Peyer's patch (tissue), 4 donors: ENCODE results near the gene PLOD2. TPM values are rescaled to one million over a fixed set of nuclear protein-coding genes. Genes with fewer than 3 reads are reported as not detected.

Experiments
- DNase-seq, 3 donors: peaks; one replicate each; pipeline ENCODE4 v3.0.0-alpha.2; 2017 to 2019
- H3K27ac ChIP-seq, 4 donors: fragments of 200-600 bp; sonication (generic); one replicate each; pipeline ENCODE4 v1.5.1; 2016 to 2019
- H3K27me3 ChIP-seq, 2 donors: fragments of 200-600 bp; sonication (generic); one replicate each; pipeline ENCODE4 v1.5.1; 2019
- H3K36me3 ChIP-seq, 3 donors: fragments of 200-600 bp; sonication (generic); one replicate each; pipeline ENCODE4 v1.5.1; 2016 to 2019
- H3K4me1 ChIP-seq, 4 donors: fragments of 200-600 bp; sonication (generic); one replicate each; pipeline ENCODE4 v1.5.1; 2016 to 2019
- H3K4me3 ChIP-seq, 4 donors: fragments of 200-600 bp; sonication (generic); 1 replicate in 3 of 4; 2 replicates in 1 of 4; pipeline ENCODE4 v1.5.1; 2016 to 2019; ENCODE audit warnings: mild to moderate bottlenecking in 1 of 4
- H3K9me3 ChIP-seq, 4 donors: fragments of 200-600 bp; sonication (generic); one replicate each; pipeline ENCODE4 v1.5.1; 2016 to 2019; ENCODE audit warnings: mild to moderate bottlenecking in 1 of 4
- CTCF ChIP-seq, 6 experiments: fragments of 450-650 bp in 4 of 6; fragments of 200-600 bp in 2 of 6; sonication (generic) in 1 of 6; IDR thresholded peaks; one replicate each; pipeline ENCODE4 v1.5.1; 2017 to 2019; ENCODE audit warnings: antibody characterized with exemption in 6 of 6, mild to moderate bottlenecking in 3 of 6, moderate library complexity in 1 of 6
- POLR2A ChIP-seq, 2 donors: fragments of 450-650 bp; IDR thresholded peaks; one replicate each; pipeline ENCODE4 v1.5.1; 2017; ENCODE audit warnings: antibody characterized with exemption in 2 of 2, mild to moderate bottlenecking in 2 of 2, moderate library complexity in 2 of 2
- total RNA-seq, 4 donors: library from RNA; depleted of rRNA; stranded (reverse); fragments of >200 nt; gene quantifications; one replicate each; pipeline ENCODE4 v1.1.0, GENCODE V29; 2016

Gene PLOD2
- total RNA-seq, 4 donors from 2014 or later: 9.9 to 78.8 (median 56.0) TPM

DNA sequence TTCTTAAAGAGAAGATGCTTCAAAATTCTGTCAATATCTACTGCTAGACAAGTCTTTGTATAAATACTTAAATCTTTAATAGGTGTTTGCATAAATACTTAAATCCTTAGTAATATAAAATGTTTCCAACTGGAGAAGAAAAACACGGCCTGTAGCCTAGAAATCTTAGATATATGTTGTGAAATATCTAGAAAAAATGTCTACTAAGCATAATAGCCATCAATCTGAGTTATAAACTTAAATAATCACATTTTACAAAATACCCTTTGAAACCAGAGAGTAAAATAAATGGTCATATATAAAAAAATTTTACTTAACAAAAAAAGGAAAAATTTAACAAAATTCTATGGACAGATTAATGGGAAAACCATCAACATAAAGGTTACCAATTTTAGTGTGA is 73.9 kb downstream of the PLOD2 start:
- Histone ChIP-seq H3K9me3 (no peaks in the 10 kb centered on the region), H3K27ac (no peak overlapping the region), H3K4me3 (no peak overlapping the region), H3K27me3 (no peaks in the 10 kb centered on the region), H3K36me3 (peaks cover 0 to 3% (median 0%) of the 10 kb centered on the region in 3 donors), H3K4me1 (no peaks in the 10 kb centered on the region)
- DNase-seq: no peak
- no peak for TF ChIP-seq POLR2A (IDR thresholded peaks at IDR 0.05)

DNA sequence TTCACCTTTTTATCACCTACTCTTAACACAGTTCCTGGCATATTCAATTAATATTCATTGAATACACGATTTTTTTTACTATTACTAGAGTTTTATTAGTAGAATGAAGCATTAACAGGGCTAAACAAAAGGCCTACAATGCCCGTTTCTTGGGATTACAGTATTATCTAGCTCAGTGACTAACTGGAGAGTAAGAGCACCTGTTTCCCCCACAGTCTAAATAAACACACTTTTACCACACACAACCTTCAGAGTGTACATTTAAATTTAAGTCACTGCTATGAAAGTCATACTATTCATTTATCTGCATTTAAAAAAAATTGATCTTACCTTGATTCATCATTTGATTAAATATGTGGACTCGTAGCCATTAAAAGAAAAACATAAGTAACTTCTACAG is 74.8 kb downstream of the PLOD2 start:
- Histone ChIP-seq H3K4me3 (no peak overlapping the region), H3K36me3 (peaks cover 0 to 3% (median 0%) of the 10 kb centered on the region in 3 donors), H3K4me1 (no peaks in the 10 kb centered on the region), H3K9me3 (no peaks in the 10 kb centered on the region), H3K27ac (no peak overlapping the region), H3K27me3 (no peaks in the 10 kb centered on the region)
- DNase-seq: no peak
- TF ChIP-seq POLR2A (IDR thresholded peaks at IDR 0.05): no peak
- no peak for TF ChIP-seq CTCF (IDR thresholded peaks at IDR 0.05)

DNA sequence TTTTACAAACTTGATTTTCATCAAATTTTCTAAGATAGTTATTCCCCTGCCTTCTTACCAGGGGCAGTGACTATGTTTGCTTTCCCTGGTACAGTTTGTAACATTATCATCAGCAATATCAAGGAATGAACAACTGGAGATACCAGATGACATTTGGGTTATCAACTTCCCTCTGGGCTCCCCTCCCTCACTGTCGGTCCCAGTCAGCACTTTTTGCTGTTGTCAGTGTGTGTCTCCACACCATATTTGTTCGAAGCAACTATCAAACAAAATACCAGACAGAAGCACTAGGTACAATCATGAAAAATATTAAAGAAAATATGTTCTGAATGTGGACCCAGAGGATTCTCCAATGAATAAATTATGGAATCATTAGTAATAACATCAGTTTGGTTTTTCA is 75.3 kb downstream of the PLOD2 start:
- Histone ChIP-seq H3K27ac (no peak overlapping the region), H3K4me3 (no peak overlapping the region), H3K27me3 (no peaks in the 10 kb centered on the region), H3K9me3 (no peaks in the 10 kb centered on the region), H3K4me1 (no peaks in the 10 kb centered on the region), H3K36me3 (peaks cover 0 to 3% (median 0%) of the 10 kb centered on the region in 3 donors)
- TF ChIP-seq POLR2A (IDR thresholded peaks at IDR 0.05) (no peak), CTCF (IDR thresholded peaks at IDR 0.05) (no peak)
- no peak for DNase-seq

GRCh38 chr3:146080578-146080977 is 80.4 kb downstream of the PLOD2 start:
- TF ChIP-seq POLR2A (IDR thresholded peaks at IDR 0.05) (no peak), CTCF (IDR thresholded peaks at IDR 0.05) (no peak)
- Histone ChIP-seq H3K9me3 (no peaks in the 10 kb centered on the region), H3K27ac (no peak overlapping the region), H3K4me3 (no peak overlapping the region), H3K27me3 (no peaks in the 10 kb centered on the region), H3K4me1 (no peaks in the 10 kb centered on the region), H3K36me3 (peaks cover 0 to 6% (median 0%) of the 10 kb centered on the region in 3 donors)
- DNase-seq: no peak

GRCh38 chr3:146078031-146078430 is 83.0 kb downstream of the PLOD2 start:
- Histone ChIP-seq H3K27me3 (no peaks in the 10 kb centered on the region), H3K36me3 (peaks cover 0 to 6% (median 0%) of the 10 kb centered on the region in 3 donors), H3K4me1 (no peaks in the 10 kb centered on the region), H3K27ac (no peak overlapping the region), H3K4me3 (no peak overlapping the region), H3K9me3 (no peaks in the 10 kb centered on the region)
- TF ChIP-seq POLR2A (IDR thresholded peaks at IDR 0.05) (no peak), CTCF (IDR thresholded peaks at IDR 0.05) (no peak)
- DNase-seq: no peak

DNA sequence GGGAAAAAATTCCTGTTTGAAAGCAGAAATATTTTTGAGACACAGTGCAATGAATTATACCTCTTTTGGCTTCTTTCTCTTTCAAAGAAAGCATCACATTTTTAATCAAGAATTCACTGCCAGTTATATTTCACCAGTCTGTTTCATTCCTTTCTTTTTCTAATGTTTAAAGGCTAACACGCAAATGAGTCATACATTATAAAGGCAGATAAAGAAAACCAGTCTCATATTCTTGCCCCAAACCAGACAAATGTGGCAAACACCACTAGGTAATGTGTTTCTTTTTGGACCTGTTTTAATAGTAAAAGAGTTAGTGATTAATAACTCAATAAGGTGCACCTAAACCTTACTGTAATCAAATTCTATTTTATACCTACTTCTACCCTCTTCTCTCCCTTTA is 83.8 kb downstream of the PLOD2 start:
- Histone ChIP-seq H3K27me3 (no peaks in the 10 kb centered on the region), H3K27ac (no peak overlapping the region), H3K4me1 (no peaks in the 10 kb centered on the region), H3K36me3 (peaks cover 0 to 4% (median 0%) of the 10 kb centered on the region in 3 donors), H3K9me3 (no peaks in the 10 kb centered on the region), H3K4me3 (no peak overlapping the region)
- no peak for DNase-seq
- TF ChIP-seq POLR2A (IDR thresholded peaks at IDR 0.05): no peak
- no peak for TF ChIP-seq CTCF (IDR thresholded peaks at IDR 0.05)
